H1 (cell line): ENCODE data around the gene LMTK2. TPM values are rescaled to one million over a fixed set of nuclear protein-coding genes. Genes with fewer than 3 reads are reported as not detected.

Source experiments
- CTCF ChIA-PET: fragments of 300-600 bp; sonication (Branson Sonifier 250); formaldehyde crosslinking; loops from one replicate; lab custom pipeline; 2021; ENCODE audit not compliant: partially characterized antibody; lab: Charles Lee
- POLR2A ChIA-PET: fragments of 300-600 bp; sonication (Branson Sonifier 250); formaldehyde crosslinking; loops from one replicate; lab custom pipeline; 2021; ENCODE audit warnings: inconsistent platforms; ENCODE audit not compliant: partially characterized antibody; lab: Charles Lee
- DNase-seq, 2 experiments: peaks; one replicate each; pipeline versions ENCODE4 v3.0.0 to v3.0.0-alpha.2; 2010 to 2022; ENCODE audit warnings: low spot score in 2 of 2, low read depth in 1 of 2, mixed read lengths in 1 of 2
- FAIRE-seq: peaks from 2 replicates; lab custom pipeline; 2011; peaks lifted over from hg19 to GRCh38; lab: Jason Lieb, UNC
- H2AFZ ChIP-seq: 2 replicates; pipeline ENCODE4 v1.8.1; 2012; ENCODE audit warnings: low read length, inconsistent platforms
- H2AK5ac ChIP-seq: 2 replicates; pipeline ENCODE4 v1.6.1; 2013; ENCODE audit warnings: low read depth, low read length
- H2BK120ac ChIP-seq: replicated peaks from 2 replicates; pipeline ENCODE3; 2013; ENCODE audit warnings: low read depth, low read length, inconsistent platforms
- H2BK12ac ChIP-seq: 2 replicates; pipeline ENCODE4 v1.6.1; 2013; ENCODE audit warnings: low read depth, low read length
- H2BK15ac ChIP-seq: 2 replicates; pipeline ENCODE4 v1.6.1; 2013; ENCODE audit warnings: low read length
- H2BK20ac ChIP-seq: 2 replicates; pipeline ENCODE4 v1.6.1; 2013; ENCODE audit warnings: low read length
- H2BK5ac ChIP-seq: 2 replicates; pipeline ENCODE4 v1.6.1; 2013; ENCODE audit warnings: low read depth, low read length
- H3K14ac ChIP-seq: 2 replicates; pipeline ENCODE4 v1.6.1; 2013; ENCODE audit warnings: inconsistent platforms; ENCODE audit not compliant: insufficient read length
- H3K18ac ChIP-seq: 2 replicates; pipeline ENCODE4 v1.6.1; 2013; ENCODE audit warnings: low read length; ENCODE audit errors: extremely low read depth
- H3K23ac ChIP-seq: 2 replicates; pipeline ENCODE4 v1.6.1; 2013; ENCODE audit warnings: inconsistent platforms; ENCODE audit not compliant: insufficient read length
- H3K23me2 ChIP-seq: 2 replicates; pipeline ENCODE4 v1.6.1; 2013; ENCODE audit warnings: low read depth, low read length
- H3K27ac ChIP-seq: 2 replicates; pipeline ENCODE4 v1.6.1; 2011; ENCODE audit warnings: low read depth, low read length, inconsistent platforms
- H3K27me3 ChIP-seq, 4 experiments: replicated peaks in 1 of 4; 1 replicate in 1 of 4; 2 replicates in 3 of 4; pipeline versions ENCODE4 v1.6.1 to v1.8.1; 2011 to 2013; ENCODE audit warnings: low read length in 3 of 4, mild to moderate bottlenecking in 3 of 4, inconsistent platforms in 2 of 4, mixed read lengths in 2 of 4, moderate library complexity in 1 of 4; ENCODE audit not compliant: control insufficient read depth in 3 of 4, insufficient read depth in 3 of 4; ENCODE audit errors: extremely low read depth in 1 of 4
- H3K36me3 ChIP-seq, 4 experiments: 2 replicates each; pipeline versions ENCODE4 v1.6.1 to v1.8.1; 2011 to 2013; ENCODE audit warnings: mild to moderate bottlenecking in 4 of 4, low read length in 3 of 4, moderate library complexity in 2 of 4, control low read depth in 1 of 4, inconsistent platforms in 1 of 4; ENCODE audit not compliant: insufficient read depth in 4 of 4, control insufficient read depth in 2 of 4
- H3K4ac ChIP-seq: replicated peaks from 2 replicates; pipeline ENCODE3; 2013; ENCODE audit warnings: low read length, low read depth, mixed read lengths, inconsistent platforms; ENCODE audit not compliant: insufficient read length
- H3K4me1 ChIP-seq, 4 experiments: replicated peaks in 1 of 4; 1 replicate in 1 of 4; 2 replicates in 3 of 4; pipeline versions ENCODE4 v1.6.1 to v1.8.1; 2011 to 2013; ENCODE audit warnings: low read length in 3 of 4, inconsistent platforms in 2 of 4, mixed read lengths in 1 of 4; ENCODE audit not compliant: insufficient read depth in 4 of 4, control insufficient read depth in 3 of 4
- H3K4me2 ChIP-seq, 2 experiments: 2 replicates each; pipeline versions ENCODE4 v1.6.1 to v1.8.1; 2011 to 2013; ENCODE audit warnings: low read depth in 2 of 2, low read length in 2 of 2, control low read depth in 1 of 2, inconsistent platforms in 1 of 2, mild to moderate bottlenecking in 1 of 2; ENCODE audit not compliant: insufficient read depth in 1 of 2
- H3K4me3 ChIP-seq, 4 experiments: fragments of 200-600, 300-600 bp in 1 of 4; sonication (generic), shearing (Covaris generic), sonication (Bioruptor Twin) in 1 of 4; 2 replicates each; pipeline versions ENCODE4 v1.5.1 to v1.8.1; 2011 to 2016; ENCODE audit warnings: low read length in 4 of 4, low read depth in 3 of 4, control low read depth in 2 of 4, inconsistent platforms in 2 of 4, mild to moderate bottlenecking in 2 of 4, mixed read lengths in 1 of 4, moderate library complexity in 1 of 4; ENCODE audit not compliant: insufficient read depth in 2 of 4; ENCODE audit errors: extremely low read depth in 1 of 4
- H3K56ac ChIP-seq: replicated peaks from 2 replicates; pipeline ENCODE3; 2013; ENCODE audit warnings: low read depth, mild to moderate bottlenecking, mixed read lengths, low read length, inconsistent platforms; ENCODE audit not compliant: insufficient read length
- H3K79me1 ChIP-seq: 2 replicates; pipeline ENCODE4 v1.6.1; 2013; ENCODE audit warnings: low read depth, low read length, control low read depth
- H3K79me2 ChIP-seq, 2 experiments: 2 replicates each; pipeline versions ENCODE4 v1.6.1 to v1.8.1; 2012 to 2013; ENCODE audit warnings: low read length in 2 of 2, mild to moderate bottlenecking in 2 of 2, inconsistent platforms in 1 of 2; ENCODE audit not compliant: insufficient read depth in 2 of 2, control insufficient read depth in 1 of 2
- H3K9ac ChIP-seq, 4 experiments: replicated peaks in 1 of 4; 1 replicate in 1 of 4; 2 replicates in 3 of 4; pipeline versions ENCODE4 v1.6.1 to v1.8.1; 2011 to 2013; ENCODE audit warnings: low read depth in 3 of 4, low read length in 3 of 4, control low read depth in 2 of 4, mild to moderate bottlenecking in 2 of 4, moderate library complexity in 2 of 4, inconsistent platforms in 1 of 4; ENCODE audit errors: extremely low read depth in 1 of 4
- H3K9me3 ChIP-seq, 2 experiments: 2 replicates each; pipeline versions ENCODE4 v1.6.1 to v1.8.1; 2012 to 2013; ENCODE audit warnings: mild to moderate bottlenecking in 2 of 2, moderate library complexity in 2 of 2, control low read depth in 1 of 2, inconsistent platforms in 1 of 2, low read depth in 1 of 2, low read length in 1 of 2, mixed read lengths in 1 of 2; ENCODE audit not compliant: insufficient read depth in 2 of 2
- H4K20me1 ChIP-seq, 2 experiments: replicated peaks in 1 of 2; 2 replicates each; pipeline versions ENCODE3 to v1.8.1; 2011 to 2013; ENCODE audit warnings: inconsistent platforms in 2 of 2, low read length in 2 of 2, mild to moderate bottlenecking in 1 of 2; ENCODE audit not compliant: insufficient read depth in 2 of 2, control insufficient read depth in 1 of 2
- H4K5ac ChIP-seq: 2 replicates; pipeline ENCODE4 v1.6.1; 2013; ENCODE audit warnings: low read length, low read depth, mixed read lengths, inconsistent platforms; ENCODE audit not compliant: insufficient read length
- H4K8ac ChIP-seq: 2 replicates; pipeline ENCODE4 v1.8.0; 2013; ENCODE audit warnings: mild to moderate bottlenecking, moderate library complexity, low read length, inconsistent platforms; ENCODE audit not compliant: insufficient read depth; ENCODE audit errors: extremely low read depth
- H4K91ac ChIP-seq: replicated peaks from 2 replicates; pipeline ENCODE3; 2013; ENCODE audit warnings: low read length, mixed read lengths, inconsistent platforms; ENCODE audit not compliant: insufficient read length
- HDAC2 ChIP-seq, 2 experiments: fragments of 300-600 bp in 1 of 2; sonication (generic) in 1 of 2; IDR thresholded peaks; 2 replicates each; pipeline ENCODE4 v1.6.1; 2011 to 2012; ENCODE audit warnings: low read depth in 2 of 2, low read length in 2 of 2, mild to moderate bottlenecking in 2 of 2, moderate library complexity in 2 of 2, borderline replicate concordance in 1 of 2, inconsistent platforms in 1 of 2
- WGBS, 2 experiments: shearing (Covaris generic) in 1 of 2; methylation state at CpG; one replicate each; pipeline versions ENCODE4 v1.1.6 to v1.1.7; 2013 to 2015; ENCODE audit warnings: low lambda C conversion rate in 2 of 2, mixed read lengths in 2 of 2, inconsistent platforms in 1 of 2, low coverage in 1 of 2, missing lambda C conversion rate in 1 of 2; ENCODE audit not compliant: insufficient replicate concordance in 2 of 2, insufficient coverage in 1 of 2, insufficient read length in 1 of 2; ENCODE audit errors: extremely low coverage in 1 of 2, missing lambda C conversion rate in 1 of 2; 5-methylcytosine and 5-hydroxymethylcytosine counted together
- polyA plus RNA-seq, 7 experiments: library from polyadenylated mRNA; depleted of rRNA in 3 of 7; stranded (reverse) in 5 of 7; unstranded in 2 of 7; fragments of >200 nt in 5 of 7; fragments of 200-250 nt in 2 of 7; gene quantifications; 1 replicate in 5 of 7; 2 replicates in 1 of 7; 4 replicates in 1 of 7; pipeline versions ENCODE4 v1.2.1 to v1.2.3, GENCODE V29; 2011 to 2013; ENCODE audit warnings: missing spikeins in 2 of 7, mixed read lengths in 2 of 7
- total RNA-seq: library from RNA; stranded (reverse); fragmentation: NEBNext Ultra II Directional; extraction: Animal tissue kit (Norgen Biotek cat#: 25700); gene quantifications from 2 replicates; pipeline ENCODE4 v1.2.1, GENCODE V29; 2021

LMTK2 gene
- total and polyA plus RNA-seq, 2 of the 8 experiments (the other 6 are each of a cell fraction or from before 2014, with no cell fraction given), result 9.7 to 30.7 TPM

GRCh38 chr7:98166668-98166970, 60.0 kb downstream of the LMTK2 start:
- no peak for FAIRE-seq
- H4K8ac ChIP-seq, result no peak overlapping the region
- WGBS, 2 experiments, result 79% methylated on average over 2 of the region's 2 CpGs; no CpG with 5 or more reads in 1 of the 2 experiments
- no peak overlapping the region for H3K18ac ChIP-seq
- no peak overlapping the region for H3K27ac ChIP-seq
- peaks cover 0 to 3% (median under 1%) of the 10 kb centered on the region in 4 experiments; a peak in 3 of 8 replicates for H3K36me3 ChIP-seq
- H3K4me1 ChIP-seq, result no peaks in the 10 kb centered on the region; a peak in 1 of 7 replicates
- no peak overlapping the region for H3K4ac ChIP-seq
- no peak overlapping the region for H2BK20ac ChIP-seq
- 0 out of 4 replicates have a peak, but pooled peaks cover 0 to 4% of the 10 kb centered on the region in 2 experiments for H3K79me2 ChIP-seq
- CTCF ChIA-PET, result interaction anchor here (0.7 to 15.9 kb wide), 27 partner anchors 13 to 1050 kb away, joined by 3 to 476 read pairs (median 6); partner anchors contain the start of gene LMTK2
- no peak overlapping the region for H3K4me2 ChIP-seq
- no peak for DNase-seq
- H3K14ac ChIP-seq, result no peak overlapping the region
- no peak overlapping the region for H3K56ac ChIP-seq
- no peak overlapping the region for H3K23ac ChIP-seq
- H4K5ac ChIP-seq, result no peak overlapping the region
- H2BK120ac ChIP-seq, result no peak overlapping the region
- no peak for TF ChIP-seq HDAC2 (IDR thresholded peaks at IDR 0.05; ENCODE audit: borderline replicate concordance in 1 of 2, low read depth in 2 of 2, low read length in 2 of 2)
- no peak overlapping the region for H2BK12ac ChIP-seq
- no peaks in the 10 kb centered on the region for H3K9me3 ChIP-seq
- H3K23me2 ChIP-seq, result no peaks in the 10 kb centered on the region
- no peak overlapping the region for H2AK5ac ChIP-seq
- no peak overlapping the region for H3K9ac ChIP-seq
- no peak overlapping the region for H4K91ac ChIP-seq
- H2AFZ ChIP-seq, result no peak overlapping the region
- peaks cover 6 to 12% of the 10 kb centered on the region in 2 experiments for H4K20me1 ChIP-seq
- peaks cover 9% of the 10 kb centered on the region for H3K79me1 ChIP-seq
- H3K4me3 ChIP-seq, result no peak overlapping the region
- H2BK15ac ChIP-seq, result no peak overlapping the region
- POLR2A ChIA-PET, result interaction anchor here (1.4 to 2.3 kb wide), 2 partner anchors 145 to 294 kb away, joined by 4 to 8 read pairs; partner anchors contain the start of gene ASNS
- no peak overlapping the region for H2BK5ac ChIP-seq
- no peaks in the 10 kb centered on the region for H3K27me3 ChIP-seq
